ENCODE data around the gene APCDD1L.

Gene APCDD1L

GRCh38 chr20:58447511-58448391 is 67.4 kb downstream of the APCDD1L start:
- TF ChIP-seq GATA3 (IDR thresholded peaks at IDR 0.05; ENCODE audit: low read depth, low read length) (no peak), GATA2 (IDR thresholded peaks at IDR 0.05; ENCODE audit: low read depth, low read length) (no peak)

- TF ChIP-seq GATA2 (IDR thresholded peaks at IDR 0.05; ENCODE audit: low read depth, low read length) (no peak), GATA3 (IDR thresholded peaks at IDR 0.05; ENCODE audit: low read depth, low read length) (no peak)
Observed at GRCh38 chr20:58446960-58447265, 68.3 kb downstream of the APCDD1L start.

- TF ChIP-seq GATA3 (IDR thresholded peaks at IDR 0.05; ENCODE audit: low read depth, low read length) (no peak), GATA2 (IDR thresholded peaks at IDR 0.05; ENCODE audit: low read depth, low read length) (no peak)
Observed at GRCh38 chr20:58446264-58446959, 68.8 kb downstream of the APCDD1L start.

- TF ChIP-seq GATA2 (IDR thresholded peaks at IDR 0.05; ENCODE audit: low read depth, low read length) (no peak), GATA3 (IDR thresholded peaks at IDR 0.05; ENCODE audit: low read depth, low read length) (no peak)
Observed at GRCh38 chr20:58444746-58445255, 70.4 kb downstream of the APCDD1L start.

GRCh38 chr20:58441723-58442122 is 73.5 kb downstream of the APCDD1L start:
- TF ChIP-seq GATA2 (IDR thresholded peaks at IDR 0.05; ENCODE audit: low read depth, low read length) (no peak), GATA3 (IDR thresholded peaks at IDR 0.05; ENCODE audit: low read depth, low read length) (no peak)

GRCh38 chr20:58440021-58440767 is 75.0 kb downstream of the APCDD1L start:
- TF ChIP-seq GATA2 (IDR thresholded peaks at IDR 0.05; ENCODE audit: low read depth, low read length) = no peak
- no peak for TF ChIP-seq GATA3 (IDR thresholded peaks at IDR 0.05; ENCODE audit: low read depth, low read length)

- TF ChIP-seq GATA3 (IDR thresholded peaks at IDR 0.05; ENCODE audit: low read depth, low read length) (no peak), GATA2 (IDR thresholded peaks at IDR 0.05; ENCODE audit: low read depth, low read length) (no peak)
Observed at GRCh38 chr20:58438970-58439808, 76.0 kb downstream of the APCDD1L start.

- TF ChIP-seq GATA3 (IDR thresholded peaks at IDR 0.05; ENCODE audit: low read depth, low read length) = no peak
- TF ChIP-seq GATA2 (IDR thresholded peaks at IDR 0.05; ENCODE audit: low read depth, low read length) = no peak
Observed at GRCh38 chr20:58436868-58437645, 78.1 kb downstream of the APCDD1L start.

- TF ChIP-seq GATA2 (IDR thresholded peaks at IDR 0.05; ENCODE audit: low read depth, low read length) = no peak
- TF ChIP-seq GATA3 (IDR thresholded peaks at IDR 0.05; ENCODE audit: low read depth, low read length) = no peak
Observed at GRCh38 chr20:58435237-58435636, 80.0 kb downstream of the APCDD1L start.

GRCh38 chr20:58434326-58434725 is 80.9 kb downstream of the APCDD1L start:
- TF ChIP-seq GATA3 (IDR thresholded peaks at IDR 0.05; ENCODE audit: low read depth, low read length) (no peak), GATA2 (IDR thresholded peaks at IDR 0.05; ENCODE audit: low read depth, low read length) (no peak)

GRCh38 chr20:58433759-58434158 is 81.4 kb downstream of the APCDD1L start:
- no peak for TF ChIP-seq GATA2 (IDR thresholded peaks at IDR 0.05; ENCODE audit: low read depth, low read length)
- TF ChIP-seq GATA3 (IDR thresholded peaks at IDR 0.05; ENCODE audit: low read depth, low read length) = no peak

GRCh38 chr20:58433029-58433647 is 82.1 kb downstream of the APCDD1L start:
- TF ChIP-seq GATA3 (IDR thresholded peaks at IDR 0.05; ENCODE audit: low read depth, low read length) (no peak), GATA2 (IDR thresholded peaks at IDR 0.05; ENCODE audit: low read depth, low read length) (no peak)
